HepG2 (cell line): Measurements from ENCODE around the gene TFCP2L1. TPM values are rescaled to one million over a fixed set of nuclear protein-coding genes. Genes with fewer than 3 reads are reported as not detected.

ENCODE experiments used
- ATAC-seq: fragments of 200-7000 bp; cut with Tn5 transposase; 3 replicates; pipeline ENCODE4 v1.9.1; 2020; ENCODE audit warnings: mild to moderate bottlenecking, moderate library complexity
- BruUV-seq: library from RNA; stranded (reverse); fragments of 400-500 nt; replicated peaks from 2 replicates; lab custom pipeline; 2021; lab: Mats Ljungman, UMichigan
- CTCF ChIA-PET: fragments of 300-600 bp; formaldehyde crosslinking; extraction: SDS; loops from one replicate; lab custom pipeline; 2021; ENCODE audit warnings: low total read pairs, inconsistent platforms, low intra/inter-chr PET ratio; lab: Yijun Ruan, JAX
- POLR2A ChIA-PET: fragments of 350-600 bp; sonication (Branson Sonifier 250); formaldehyde crosslinking; loops from one replicate; lab custom pipeline; 2020; ENCODE audit warnings: antibody characterized with exemption, inconsistent platforms; lab: Yijun Ruan, JAX
- DNase-seq: peaks from one replicate; pipeline ENCODE4 v3.0.0-alpha.2; 2015; ENCODE audit warnings: low spot score
- FAIRE-seq: peaks from 3 replicates; lab custom pipeline; 2011; peaks lifted over from hg19 to GRCh38; lab: Jason Lieb, UNC
- H2AFZ ChIP-seq: one replicate; pipeline ENCODE4 v1.6.1; 2011; ENCODE audit warnings: low read length, inconsistent platforms
- H3K27ac ChIP-seq: fragments of 300-600 bp; 3 replicates; pipeline ENCODE4 v1.8.0; 2011; ENCODE audit warnings: mixed run types, mild to moderate bottlenecking, mixed read lengths, low read length, inconsistent platforms; ENCODE audit not compliant: insufficient read depth; ENCODE audit errors: extremely low read length
- H3K27me3 ChIP-seq, 2 experiments: fragments of 200-600 bp in 1 of 2; 2 replicates in 1 of 2; 3 replicates in 1 of 2; pipeline versions ENCODE4 v1.6.0 to v1.8.0; 2011; ENCODE audit warnings: low read length in 2 of 2, mild to moderate bottlenecking in 2 of 2, moderate library complexity in 2 of 2, inconsistent platforms in 1 of 2; ENCODE audit not compliant: insufficient read depth in 2 of 2, control insufficient read depth in 1 of 2
- H3K36me3 ChIP-seq, 2 experiments: fragments of 200-600 bp in 1 of 2; replicated peaks in 1 of 2; 2 replicates in 1 of 2; 3 replicates in 1 of 2; pipeline versions ENCODE4 v1.5.1 to v1.8.0; 2011; ENCODE audit warnings: low read length in 2 of 2, inconsistent platforms in 1 of 2; ENCODE audit not compliant: insufficient read depth in 2 of 2, control insufficient read depth in 1 of 2
- H3K4me1 ChIP-seq: 2 replicates; pipeline ENCODE4 v1.5.1; 2012; ENCODE audit warnings: low read length, inconsistent platforms; ENCODE audit not compliant: insufficient read depth
- H3K4me2 ChIP-seq: 2 replicates; pipeline ENCODE4 v1.6.0; 2011; ENCODE audit warnings: low read depth, low read length, inconsistent platforms
- H3K4me3 ChIP-seq, 3 experiments: fragments of 200-600 bp in 1 of 3; sonication (generic), shearing (Covaris generic) in 1 of 3; replicated peaks in 1 of 3; 2 replicates each; pipeline ENCODE4 v1.5.1; 2011 to 2016; ENCODE audit warnings: low read length in 3 of 3, inconsistent platforms in 2 of 3, low read depth in 2 of 3, mild to moderate bottlenecking in 2 of 3, control low read depth in 1 of 3, mixed read lengths in 1 of 3; ENCODE audit not compliant: insufficient read depth in 1 of 3
- H3K79me2 ChIP-seq: one replicate; pipeline ENCODE4 v1.6.1; 2011; ENCODE audit warnings: low read length, inconsistent platforms; ENCODE audit not compliant: insufficient read depth
- H3K9ac ChIP-seq: 2 replicates; pipeline ENCODE4 v1.6.0; 2011; ENCODE audit warnings: mild to moderate bottlenecking, low read depth, low read length, inconsistent platforms; ENCODE audit not compliant: insufficient read depth
- H3K9me3 ChIP-seq: 2 replicates; pipeline ENCODE4 v1.5.1; 2012; ENCODE audit warnings: mild to moderate bottlenecking, low read length
- H4K20me1 ChIP-seq: 2 replicates; pipeline ENCODE4 v1.6.0; 2011; ENCODE audit warnings: inconsistent platforms, mild to moderate bottlenecking, low read length, moderate library complexity; ENCODE audit not compliant: insufficient read depth
- ESRRA ChIP-seq: sonication (generic); formaldehyde crosslinking; IDR thresholded peaks from 2 replicates; pipeline ENCODE4 v1.5.1; 2020; ENCODE audit warnings: mild to moderate bottlenecking, low read depth, missing genetic modification reagents
- JUN ChIP-seq: sonication (generic); formaldehyde crosslinking; IDR thresholded peaks from 2 replicates; pipeline ENCODE4 v1.4.0; 2020; ENCODE audit warnings: mild to moderate bottlenecking, missing genetic modification reagents
- REL ChIP-seq: sonication (generic); formaldehyde crosslinking; conservative IDR thresholded peaks from 2 replicates; pipeline ENCODE4 v1.8.0; 2022; ENCODE audit warnings: mild to moderate bottlenecking, missing genetic modification reagents, moderate library complexity
- RFXANK ChIP-seq: IDR thresholded peaks from 2 replicates; pipeline ENCODE4 v1.6.1; 2016
- ZNF569 ChIP-seq: sonication (generic); formaldehyde crosslinking; IDR thresholded peaks from 2 replicates; pipeline ENCODE4 v1.5.0; 2020; ENCODE audit warnings: mild to moderate bottlenecking, missing genetic modification reagents, moderate library complexity, borderline replicate concordance
- ZNF660 ChIP-seq: sonication (generic); formaldehyde crosslinking; IDR thresholded peaks from 2 replicates; pipeline ENCODE4 v1.5.1; 2020; ENCODE audit warnings: mild to moderate bottlenecking, low read depth, missing genetic modification reagents, borderline replicate concordance
- WGBS: methylation state at CpG from one replicate; pipeline ENCODE4 v1.1.6; 2017; ENCODE audit warnings: low lambda C conversion rate; 5-methylcytosine and 5-hydroxymethylcytosine counted together
- in situ Hi-C: cut with HindIII; loops from 2 replicates; pipeline ENCODE4 v1.10.0; 2017; ENCODE audit warnings: low pct_unique_long_range_greater_than_20kb; ENCODE audit not compliant: extremely low pct_ligation_motif_present
- intact Hi-C: fragments of 100-400 bp; cut with micrococcal nuclease; formaldehyde crosslinking; loops from one replicate; pipeline ENCODE4 v1.10.0; 2022; ENCODE audit not compliant: unreplicated experiment
- polyA plus RNA-seq, 8 experiments: library from polyadenylated mRNA; depleted of rRNA in 3 of 8; stranded (reverse) in 7 of 8; unstranded in 1 of 8; fragments of >200 nt; fragmentation: Illumina TruSeq in 4 of 8; extraction: Trizol in 4 of 8; gene quantifications; 2 replicates each; pipeline versions ENCODE4 v1.2.1 to v1.2.3, GENCODE V29; 2011 to 2016; ENCODE audit warnings: low read depth in 4 of 8, missing spikeins in 1 of 8, mixed read lengths in 1 of 8; ENCODE audit not compliant: insufficient read depth in 1 of 8
- total RNA-seq, 5 experiments: library from RNA; depleted of rRNA; stranded (reverse); fragments of >200 nt; fragmentation: Illumina TruSeq; extraction: Trizol; gene quantifications; 2 replicates each; pipeline ENCODE4 v1.2.3, GENCODE V29; 2016; ENCODE audit warnings: low read depth in 1 of 5
- TF ChIP-seq, protein P1 (sequence below): sonication (generic); formaldehyde crosslinking; IDR thresholded peaks from 2 replicates; pipeline ENCODE4 v1.8.1; 2023; ENCODE audit warnings: mild to moderate bottlenecking, missing genetic modification reagents, borderline replicate concordance
- TF ChIP-seq, protein P2 (sequence below): sonication (generic); formaldehyde crosslinking; IDR thresholded peaks from 2 replicates; pipeline ENCODE4 v1.4.0; 2020; ENCODE audit warnings: mild to moderate bottlenecking, missing genetic modification reagents, borderline replicate concordance
- TF ChIP-seq, protein P3 (sequence below): sonication (generic); formaldehyde crosslinking; IDR thresholded peaks from 2 replicates; pipeline ENCODE4 v1.5.0; 2020; ENCODE audit warnings: missing genetic modification reagents, mild to moderate bottlenecking, borderline replicate concordance
- TF ChIP-seq, protein P4 (sequence below): sonication (generic); formaldehyde crosslinking; IDR thresholded peaks from 2 replicates; pipeline ENCODE4 v1.5.1; 2020; ENCODE audit warnings: mild to moderate bottlenecking, missing genetic modification reagents, moderate library complexity

The TFCP2L1 gene
- total and polyA plus RNA-seq, 2 of the 13 experiments (the other 11 are each of a cell fraction or from before 2014, with no cell fraction given), result under 0.01 TPM; not detected in 1

DNA sequence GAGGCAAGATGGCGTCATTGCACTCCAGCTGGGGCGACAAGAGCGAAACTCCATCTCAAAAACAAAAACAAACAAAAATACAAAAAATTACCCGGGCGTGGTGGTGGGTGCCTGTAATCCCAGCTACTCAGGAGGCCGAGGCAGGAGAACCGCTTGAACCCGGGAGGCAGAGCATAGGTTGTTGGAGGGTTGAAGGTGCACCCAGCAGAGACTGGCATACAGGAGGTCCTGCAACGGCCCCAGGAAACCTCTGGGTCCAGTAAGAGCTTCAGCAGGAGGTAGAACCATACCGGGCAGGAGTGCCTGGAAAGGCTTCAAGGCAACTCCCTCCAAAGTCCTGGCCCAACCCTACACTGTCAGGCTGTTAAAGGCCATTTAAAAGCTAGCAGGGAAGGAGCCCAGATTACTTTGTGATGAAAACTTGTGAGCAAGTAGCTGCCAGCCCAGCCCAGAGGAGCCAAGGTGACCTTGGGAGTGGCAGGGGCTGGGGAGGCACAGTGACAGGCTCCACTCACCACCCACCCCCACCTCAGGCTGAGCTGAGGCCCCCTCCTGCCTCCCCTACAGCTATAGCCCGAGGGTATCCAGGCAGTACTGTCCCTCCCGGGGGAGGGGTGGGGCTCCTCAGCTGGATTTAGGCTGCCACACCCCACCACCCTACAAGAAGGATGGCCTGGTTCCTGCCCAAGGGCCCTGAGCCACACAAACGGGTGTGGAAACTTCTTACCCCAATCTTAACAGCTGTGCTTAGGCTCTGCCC, 28.1 kb downstream of the TFCP2L1 start:
- Histone ChIP-seq H3K9ac (no peak overlapping the region), H3K79me2 (no peaks in the 10 kb centered on the region), H3K4me1 (no peaks in the 10 kb centered on the region), H3K27ac (no peak overlapping the region), H4K20me1 (no peaks in the 10 kb centered on the region), H3K9me3 (no peaks in the 10 kb centered on the region), H3K36me3 (no peaks in the 10 kb centered on the region), H3K27me3 (peaks cover 6 to 53% of the 10 kb centered on the region in 2 experiments), H2AFZ (no peak overlapping the region), H3K4me2 (no peak overlapping the region), H3K4me3 (no peak overlapping the region)
- CTCF ChIA-PET, result no interaction called here
- no peak for TF ChIP-seq ESRRA (CRISPR knock-in tag)
- TF ChIP-seq, protein P1, sequence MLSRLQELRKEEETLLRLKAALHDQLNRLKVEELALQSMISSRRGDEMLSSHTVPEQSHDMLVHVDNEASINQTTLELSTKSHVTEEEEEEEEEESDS (CRISPR knock-in tag), result no peak
- no peak for TF ChIP-seq REL (CRISPR knock-in tag)
- POLR2A ChIA-PET, result no interaction called here
- ATAC-seq (no peak), DNase-seq (no peak), FAIRE-seq (no peak)
- in situ Hi-C loops (no loop called here), intact Hi-C loops (no loop called here)
- 41% methylated on average over 10 of the region's 13 CpGs for WGBS
- no TSS peak for BruUV-seq

DNA sequence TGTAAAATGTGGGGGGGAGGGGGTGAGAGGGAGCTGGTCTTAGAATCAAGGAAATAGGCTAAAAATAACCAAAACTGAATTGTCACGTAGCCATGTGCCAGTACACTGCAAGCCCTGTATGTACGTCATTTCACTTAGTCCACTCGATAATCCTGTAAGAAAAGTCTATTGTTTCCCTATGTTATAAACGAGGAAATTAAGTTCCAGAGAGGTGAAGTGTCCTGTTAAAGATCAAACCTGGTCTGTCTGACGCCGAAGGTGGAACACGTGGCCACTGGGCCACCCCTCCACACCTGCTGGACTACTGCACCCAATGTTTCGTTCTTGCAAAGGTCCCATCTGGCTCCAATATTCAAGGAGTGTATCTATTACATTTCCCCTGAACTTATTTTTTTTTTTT, 29.6 kb downstream of the TFCP2L1 start:
- Histone ChIP-seq H3K4me1 (no peaks in the 10 kb centered on the region), H3K9ac (no peak overlapping the region), H3K27me3 (peaks cover 6 to 46% of the 10 kb centered on the region in 2 experiments), H3K36me3 (no peaks in the 10 kb centered on the region), H3K4me3 (no peak overlapping the region), H4K20me1 (no peaks in the 10 kb centered on the region), H3K27ac (no peak overlapping the region), H3K4me2 (no peak overlapping the region), H2AFZ (no peak overlapping the region), H3K9me3 (no peaks in the 10 kb centered on the region), H3K79me2 (no peaks in the 10 kb centered on the region)
- ChIA-PET POLR2A (no interaction called here), CTCF (no interaction called here)
- no peak for ATAC-seq
- BruUV-seq, result no TSS peak
- WGBS, result 19% methylated on average over 8 of the region's 8 CpGs
- in situ Hi-C loops (no loop called here), intact Hi-C loops (no loop called here)
- FAIRE-seq, result no peak
- no peak for DNase-seq
- TF ChIP-seq, protein P2, sequence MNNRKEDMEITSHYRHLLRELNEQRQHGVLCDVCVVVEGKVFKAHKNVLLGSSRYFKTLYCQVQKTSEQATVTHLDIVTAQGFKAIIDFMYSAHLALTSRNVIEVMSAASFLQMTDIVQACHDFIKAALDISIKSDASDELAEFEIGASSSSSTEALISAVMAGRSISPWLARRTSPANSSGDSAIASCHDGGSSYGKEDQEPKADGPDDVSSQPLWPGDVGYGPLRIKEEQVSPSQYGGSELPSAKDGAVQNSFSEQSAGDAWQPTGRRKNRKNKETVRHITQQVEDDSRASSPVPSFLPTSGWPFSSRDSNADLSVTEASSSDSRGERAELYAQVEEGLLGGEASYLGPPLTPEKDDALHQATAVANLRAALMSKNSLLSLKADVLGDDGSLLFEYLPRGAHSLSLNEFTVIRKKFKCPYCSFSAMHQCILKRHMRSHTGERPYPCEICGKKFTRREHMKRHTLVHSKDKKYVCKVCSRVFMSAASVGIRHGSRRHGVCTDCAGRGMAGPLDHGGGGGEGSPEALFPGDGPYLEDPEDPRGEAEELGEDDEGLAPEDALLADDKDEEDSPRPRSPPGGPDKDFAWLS, result no peak
- TF ChIP-seq JUN (CRISPR knock-in tag), result no peak
- TF ChIP-seq ZNF660, result no peak
- TF ChIP-seq, protein P3, sequence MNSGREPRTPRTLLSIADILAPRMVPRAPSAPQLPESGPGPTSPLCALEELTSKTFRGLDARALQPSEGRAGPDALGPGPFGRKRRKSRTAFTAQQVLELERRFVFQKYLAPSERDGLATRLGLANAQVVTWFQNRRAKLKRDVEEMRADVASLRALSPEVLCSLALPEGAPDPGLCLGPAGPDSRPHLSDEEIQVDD (CRISPR knock-in tag), result no peak
- no peak for TF ChIP-seq RFXANK (CRISPR knock-in tag)
- TF ChIP-seq, protein P4, sequence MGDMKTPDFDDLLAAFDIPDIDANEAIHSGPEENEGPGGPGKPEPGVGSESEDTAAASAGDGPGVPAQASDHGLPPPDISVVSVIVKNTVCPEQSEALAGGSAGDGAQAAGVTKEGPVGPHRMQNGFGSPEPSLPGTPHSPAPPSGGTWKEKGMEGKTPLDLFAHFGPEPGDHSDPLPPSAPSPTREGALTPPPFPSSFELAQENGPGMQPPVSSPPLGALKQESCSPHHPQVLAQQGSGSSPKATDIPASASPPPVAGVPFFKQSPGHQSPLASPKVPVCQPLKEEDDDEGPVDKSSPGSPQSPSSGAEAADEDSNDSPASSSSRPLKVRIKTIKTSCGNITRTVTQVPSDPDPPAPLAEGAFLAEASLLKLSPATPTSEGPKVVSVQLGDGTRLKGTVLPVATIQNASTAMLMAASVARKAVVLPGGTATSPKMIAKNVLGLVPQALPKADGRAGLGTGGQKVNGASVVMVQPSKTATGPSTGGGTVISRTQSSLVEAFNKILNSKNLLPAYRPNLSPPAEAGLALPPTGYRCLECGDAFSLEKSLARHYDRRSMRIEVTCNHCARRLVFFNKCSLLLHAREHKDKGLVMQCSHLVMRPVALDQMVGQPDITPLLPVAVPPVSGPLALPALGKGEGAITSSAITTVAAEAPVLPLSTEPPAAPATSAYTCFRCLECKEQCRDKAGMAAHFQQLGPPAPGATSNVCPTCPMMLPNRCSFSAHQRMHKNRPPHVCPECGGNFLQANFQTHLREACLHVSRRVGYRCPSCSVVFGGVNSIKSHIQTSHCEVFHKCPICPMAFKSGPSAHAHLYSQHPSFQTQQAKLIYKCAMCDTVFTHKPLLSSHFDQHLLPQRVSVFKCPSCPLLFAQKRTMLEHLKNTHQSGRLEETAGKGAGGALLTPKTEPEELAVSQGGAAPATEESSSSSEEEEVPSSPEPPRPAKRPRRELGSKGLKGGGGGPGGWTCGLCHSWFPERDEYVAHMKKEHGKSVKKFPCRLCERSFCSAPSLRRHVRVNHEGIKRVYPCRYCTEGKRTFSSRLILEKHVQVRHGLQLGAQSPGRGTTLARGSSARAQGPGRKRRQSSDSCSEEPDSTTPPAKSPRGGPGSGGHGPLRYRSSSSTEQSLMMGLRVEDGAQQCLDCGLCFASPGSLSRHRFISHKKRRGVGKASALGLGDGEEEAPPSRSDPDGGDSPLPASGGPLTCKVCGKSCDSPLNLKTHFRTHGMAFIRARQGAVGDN (CRISPR knock-in tag), result no peak
- TF ChIP-seq ZNF569, result no peak
